GM12892 (cell line): ENCODE results near the gene GFOD2.
"Not testable (repeated sequence)": the region's sequence is repeated elsewhere in the genome, so short reads cannot be mapped to it uniquely, and the experiment has no call there.

Source experiments
- DNase-seq: peaks from one replicate; pipeline ENCODE4 v3.0.0; 2011; ENCODE audit not compliant: insufficient read length
- FAIRE-seq: peaks from 2 replicates; lab custom pipeline; 2011; peaks lifted over from hg19 to GRCh38; lab: Jason Lieb, UNC
- POLR2A ChIP-seq: IDR thresholded peaks from 2 replicates; pipeline ENCODE4 v1.6.1; 2011; ENCODE audit warnings: low read depth, low read length, control low read depth
- POLR2AphosphoS5 ChIP-seq: IDR thresholded peaks from 2 replicates; pipeline ENCODE4 v1.6.1; 2011; ENCODE audit warnings: low read depth, low read length, control low read depth
- TAF1 ChIP-seq: IDR thresholded peaks from 2 replicates; pipeline ENCODE4 v1.6.1; 2011; ENCODE audit warnings: low read depth, mild to moderate bottlenecking, control low read depth, low read length, borderline replicate concordance

The GFOD2 gene

DNA sequence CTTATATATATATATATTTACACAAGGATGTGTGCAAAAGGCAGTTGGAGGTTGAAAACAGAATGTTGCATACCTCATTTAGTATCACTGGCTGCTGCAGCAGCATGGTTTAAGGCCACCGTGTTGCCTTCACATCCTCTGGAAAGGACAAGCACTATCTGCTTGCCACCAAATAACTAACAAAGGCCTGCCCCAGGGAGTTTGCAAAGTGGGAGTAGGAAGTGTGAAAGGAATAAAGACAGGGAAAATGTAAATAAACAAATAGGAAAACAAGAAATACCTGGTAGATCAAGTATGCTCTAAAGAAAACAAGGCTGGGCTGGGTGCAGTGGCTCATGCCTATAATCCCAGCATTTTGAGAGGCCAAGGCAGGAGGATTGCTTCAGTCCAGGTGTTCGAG lies 33.5 kb upstream of the GFOD2 start:
- no peak for TF ChIP-seq POLR2AphosphoS5
- no peak for TF ChIP-seq TAF1
- TF ChIP-seq POLR2A = no peak
- FAIRE-seq (no peak), DNase-seq (no peak)

DNA sequence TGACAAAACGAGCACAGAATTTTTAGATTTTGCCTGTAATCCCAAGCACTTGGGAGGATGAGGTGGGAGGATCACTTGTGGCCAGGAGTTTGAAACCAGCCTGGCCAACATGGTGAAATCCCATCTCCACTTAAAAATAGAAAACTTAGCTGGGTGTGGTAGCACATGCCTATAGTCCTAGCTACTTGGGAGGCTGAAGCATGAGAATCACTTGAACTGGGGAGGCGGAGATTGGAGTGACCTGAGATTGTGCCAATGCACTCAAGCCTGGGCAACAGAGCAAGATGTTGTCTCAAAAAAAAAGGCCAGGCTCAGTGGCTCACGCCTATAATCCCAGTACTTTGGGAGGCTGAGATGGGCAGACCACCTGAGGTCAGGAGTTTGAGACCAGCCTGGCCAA lies 32.2 kb upstream of the GFOD2 start:
- DNase-seq, FAIRE-seq: not testable (repeated sequence)

DNA sequence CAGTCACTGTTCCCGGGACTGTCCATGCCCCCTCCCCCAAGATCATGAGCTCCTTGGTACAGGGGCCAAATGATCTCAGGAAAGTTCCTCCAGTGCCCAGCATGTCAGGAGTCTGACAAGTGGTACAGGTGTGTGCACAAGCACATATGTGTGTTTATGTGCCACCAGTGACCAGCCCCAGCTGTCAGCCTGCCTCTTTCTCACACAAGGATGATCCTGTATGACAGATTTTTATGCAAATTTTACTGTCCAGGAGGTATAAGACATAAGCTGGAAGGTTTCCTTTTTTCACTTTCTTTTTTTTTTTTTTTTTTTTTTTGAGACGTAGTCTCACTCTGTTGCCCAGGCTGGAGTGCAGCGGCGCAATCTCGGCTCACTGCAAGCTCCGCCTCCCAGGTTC lies 31.4 kb upstream of the GFOD2 start:
- TF ChIP-seq TAF1 (no peak), POLR2AphosphoS5 (no peak), POLR2A (no peak)
- DNase-seq (no peak), FAIRE-seq (no peak)

DNA sequence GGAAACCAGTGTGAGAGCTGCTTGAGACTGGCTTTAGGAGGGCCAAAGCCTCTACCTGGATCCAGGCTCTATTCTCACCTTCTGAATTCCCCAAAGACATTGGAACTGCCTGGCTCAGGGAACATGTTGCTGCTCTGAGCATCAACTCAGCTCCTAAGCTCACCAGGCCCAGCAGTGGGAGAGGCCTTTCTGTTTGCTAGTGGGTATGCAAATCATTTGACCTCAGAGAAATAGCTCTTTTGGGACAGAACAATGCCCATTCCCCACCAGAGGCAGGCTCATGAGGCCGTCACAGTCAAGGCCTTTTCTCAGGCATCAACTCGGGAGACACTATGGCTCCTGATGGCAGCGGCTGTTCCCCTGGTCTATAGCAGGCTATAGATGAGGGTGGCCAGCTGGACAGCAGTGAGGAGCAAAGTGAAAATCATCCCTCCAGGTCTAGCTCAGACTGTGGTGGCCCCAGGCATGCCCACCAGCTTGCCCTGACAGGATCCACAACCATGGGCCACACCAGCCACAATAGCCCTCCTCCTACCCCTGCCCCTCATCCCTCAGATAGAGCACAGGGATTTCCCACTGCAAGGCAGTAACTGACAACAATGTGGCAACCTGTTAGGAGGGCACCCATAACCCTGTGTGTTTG lies 30.4 kb upstream of the GFOD2 start:
- TF ChIP-seq POLR2AphosphoS5 (no peak), TAF1 (no peak), POLR2A (no peak)
- FAIRE-seq = no peak
- DNase-seq = no peak

DNA sequence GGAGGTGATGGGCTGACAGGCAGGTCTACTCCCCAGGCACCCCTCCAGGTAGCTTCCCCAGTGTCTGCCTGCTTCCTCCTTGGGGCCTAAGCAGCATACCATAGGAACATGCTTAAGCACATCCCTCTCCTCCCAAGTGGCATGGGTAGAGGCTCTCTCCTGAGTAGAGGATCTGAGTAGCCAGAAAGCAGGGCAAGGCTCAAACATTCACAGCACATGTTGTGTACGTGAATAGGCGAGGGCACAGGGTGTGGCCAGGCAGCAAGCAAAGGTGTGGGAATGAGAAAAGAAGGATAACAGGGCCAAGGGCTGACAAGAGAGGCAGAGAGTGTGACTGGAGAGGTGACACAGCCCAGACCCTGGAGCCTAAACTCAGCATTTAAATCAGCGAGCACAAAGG lies 29.7 kb upstream of the GFOD2 start:
- FAIRE-seq (no peak), DNase-seq (no peak)
- TF ChIP-seq TAF1 = no peak
- TF ChIP-seq POLR2A = no peak
- TF ChIP-seq POLR2AphosphoS5 = no peak

DNA sequence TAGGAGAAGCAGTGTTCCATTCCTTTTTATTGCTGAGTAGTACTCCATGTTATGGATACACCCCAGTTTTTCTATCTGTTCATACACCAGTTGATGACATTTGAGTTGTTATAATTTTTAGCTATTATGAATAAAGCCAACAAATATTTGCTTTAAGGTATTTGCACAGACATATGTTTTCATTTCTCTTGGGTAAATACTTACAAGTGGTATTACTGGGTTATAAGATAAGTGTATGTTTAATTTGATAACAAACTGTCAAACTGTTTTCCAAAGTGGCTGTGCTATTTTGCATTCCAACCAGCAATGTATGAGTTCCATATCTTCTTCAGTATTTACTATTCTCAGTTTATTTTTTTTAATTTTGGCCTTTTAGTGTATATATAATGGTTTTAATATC lies 27.7 kb upstream of the GFOD2 start:
- FAIRE-seq = no peak
- DNase-seq = no peak
- TF ChIP-seq TAF1 (no peak), POLR2A (no peak), POLR2AphosphoS5 (no peak)

DNA sequence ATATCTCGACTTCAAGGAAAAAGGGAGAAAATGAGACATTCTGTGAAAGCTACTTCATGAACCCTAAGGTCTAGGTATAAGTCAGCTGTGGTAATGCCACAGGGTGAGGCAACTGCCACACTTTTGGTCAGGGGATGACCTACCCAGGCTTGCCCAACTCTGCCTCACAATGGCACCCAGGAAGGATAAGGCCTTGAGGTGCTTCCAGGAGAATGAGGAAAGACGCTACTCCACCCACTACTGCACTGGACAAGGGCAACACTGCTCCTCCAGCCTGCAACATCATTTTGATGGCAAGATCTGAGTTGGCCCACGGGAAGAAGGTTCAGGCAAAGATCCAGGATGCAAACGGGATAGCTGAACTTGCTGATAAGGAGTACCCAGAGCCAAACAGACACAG lies 22.0 kb upstream of the GFOD2 start:
- FAIRE-seq = no peak
- TF ChIP-seq POLR2AphosphoS5 (no peak), TAF1 (no peak), POLR2A (no peak)
- no peak for DNase-seq

DNA sequence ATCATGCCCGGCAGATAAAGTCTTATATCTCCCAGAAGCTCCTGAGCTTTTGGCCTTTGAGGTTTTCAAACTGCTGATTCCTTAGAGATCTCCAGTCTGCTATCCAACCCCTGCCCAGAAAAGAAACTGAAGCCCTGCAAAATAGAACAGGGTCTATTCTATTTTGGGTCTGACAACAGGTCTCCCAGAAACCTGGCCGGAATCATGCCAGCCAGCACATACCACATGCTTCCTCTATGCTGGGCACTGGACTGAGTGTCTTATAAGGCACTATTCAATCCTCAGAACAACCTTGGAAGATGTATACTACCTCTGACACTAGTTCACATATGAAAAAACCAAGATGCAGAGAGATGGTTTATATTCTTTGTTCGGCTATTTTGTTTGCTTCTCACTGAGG lies 21.3 kb upstream of the GFOD2 start:
- DNase-seq (no peak), FAIRE-seq (no peak)
- no peak for TF ChIP-seq POLR2AphosphoS5
- TF ChIP-seq POLR2A = no peak
- no peak for TF ChIP-seq TAF1

DNA sequence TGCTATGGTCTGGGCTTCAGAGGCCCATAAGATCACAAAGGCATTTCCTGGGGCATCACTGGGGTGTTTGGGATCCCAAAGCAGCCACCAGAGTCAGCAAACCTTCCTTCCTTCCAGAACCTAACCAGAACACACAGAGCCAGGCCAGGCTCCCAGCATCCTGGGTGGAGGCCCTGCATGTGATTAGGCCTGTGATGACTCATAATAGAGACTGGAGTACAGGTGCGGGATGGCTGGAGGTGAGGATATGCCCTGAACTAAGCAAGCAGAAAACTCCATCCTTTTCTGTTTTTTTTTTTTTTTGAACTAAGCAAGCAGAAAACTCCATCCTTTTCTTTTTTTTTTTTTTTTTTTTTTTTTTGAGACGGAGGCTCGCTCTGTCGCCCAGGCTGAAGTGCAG lies 17.7 kb upstream of the GFOD2 start:
- no peak for TF ChIP-seq POLR2A
- no peak for TF ChIP-seq POLR2AphosphoS5
- no peak for TF ChIP-seq TAF1
- no peak for FAIRE-seq
- DNase-seq = no peak

DNA sequence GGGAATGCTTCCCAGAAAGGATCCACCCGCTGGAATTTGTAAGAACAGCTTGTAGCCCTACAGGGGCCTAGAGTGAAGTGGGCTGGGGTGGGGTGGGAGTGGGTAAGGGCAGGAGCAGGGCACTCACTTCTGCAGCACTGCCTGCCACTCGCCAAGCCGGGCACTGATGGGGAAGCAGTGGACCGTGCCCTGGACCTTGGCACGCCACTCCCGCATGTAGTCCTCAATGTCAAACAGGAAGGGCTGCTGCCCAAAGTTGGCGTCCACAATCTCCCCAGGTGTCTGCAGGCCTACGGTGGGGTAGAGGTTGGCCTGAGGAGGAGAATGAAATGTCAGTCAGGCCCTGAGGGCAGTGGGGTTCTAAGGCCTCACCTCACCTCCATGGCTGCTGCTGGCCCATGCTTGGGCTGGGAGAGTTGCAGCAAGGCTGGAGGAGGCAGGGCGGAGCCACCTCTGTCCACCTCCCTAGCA lies 15.7 kb upstream of the GFOD2 start:
- DNase-seq = no peak
- no peak for FAIRE-seq
- TF ChIP-seq POLR2A (no peak), TAF1 (no peak), POLR2AphosphoS5 (no peak)

DNA sequence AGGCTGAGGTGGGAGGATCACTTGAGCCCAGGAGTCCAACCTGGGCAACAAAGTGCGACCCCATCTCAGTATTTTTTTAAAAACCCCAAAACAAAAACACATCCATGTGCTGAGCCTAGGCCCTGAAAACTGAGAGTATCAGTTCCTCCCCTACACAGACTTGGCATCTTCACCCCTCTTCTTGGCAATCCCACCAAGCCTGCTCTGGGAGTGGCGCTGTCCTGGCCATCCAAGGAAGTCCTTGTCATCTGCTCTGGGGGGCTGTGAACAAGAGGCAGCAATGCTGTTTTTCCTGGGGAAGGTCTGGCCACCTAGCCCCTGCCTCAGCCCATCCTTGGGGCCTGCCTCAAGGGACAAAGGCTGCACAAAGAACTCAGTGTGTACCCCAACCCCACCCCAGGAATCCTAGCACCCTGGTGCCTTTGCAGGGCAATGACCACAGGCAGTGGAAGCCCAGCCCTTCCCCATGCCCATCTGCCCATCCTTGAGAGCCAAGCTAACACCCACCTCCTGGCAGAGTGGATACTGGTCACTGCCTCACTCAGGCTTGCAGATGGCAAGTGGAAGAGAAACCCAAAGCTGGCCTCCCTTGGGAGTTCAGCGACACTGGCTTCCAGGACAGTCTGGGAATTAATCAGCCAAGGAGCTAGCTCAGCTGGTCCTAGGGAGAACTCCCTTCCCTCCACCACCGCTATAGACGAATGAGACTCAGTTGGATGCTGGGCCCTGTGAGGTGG lies 14.8 kb upstream of the GFOD2 start:
- FAIRE-seq (no peak), DNase-seq (no peak)
- TF ChIP-seq POLR2A (no peak), TAF1 (no peak), POLR2AphosphoS5 (no peak)

DNA sequence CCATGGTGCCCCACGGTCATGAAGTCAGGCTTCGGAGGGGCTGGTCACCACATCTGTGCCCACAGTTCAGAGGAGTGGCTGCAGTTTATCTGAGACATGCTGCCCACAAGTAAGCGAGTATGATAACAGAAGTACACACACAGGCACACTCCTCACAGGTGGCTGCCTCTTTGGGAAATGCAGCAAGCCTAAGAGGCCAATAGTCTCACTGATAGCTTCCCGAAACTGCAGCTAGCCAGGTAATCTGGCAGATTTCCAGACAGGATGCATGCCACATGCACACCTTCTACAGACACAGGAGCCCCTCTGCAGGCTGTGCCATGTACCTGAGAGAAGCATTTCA lies 12.6 kb upstream of the GFOD2 start:
- no peak for TF ChIP-seq POLR2AphosphoS5
- no peak for TF ChIP-seq POLR2A
- no peak for TF ChIP-seq TAF1
- FAIRE-seq (no peak), DNase-seq (no peak)
